GM18517 (cell line): Measurements from ENCODE around the gene SORBS1.

Experiments
- ATAC-seq: cut with Tn5 transposase; IDR thresholded peaks from one replicate; pipeline ENCODE4 v1.9.1; 2021; ENCODE audit warnings: mild to moderate bottlenecking, moderate library complexity; ENCODE audit not compliant: unreplicated experiment

Gene SORBS1

GRCh38 chr10:95467162-95467599 lies 94.0 kb downstream of the SORBS1 start:
- no peak for ATAC-seq

DNA sequence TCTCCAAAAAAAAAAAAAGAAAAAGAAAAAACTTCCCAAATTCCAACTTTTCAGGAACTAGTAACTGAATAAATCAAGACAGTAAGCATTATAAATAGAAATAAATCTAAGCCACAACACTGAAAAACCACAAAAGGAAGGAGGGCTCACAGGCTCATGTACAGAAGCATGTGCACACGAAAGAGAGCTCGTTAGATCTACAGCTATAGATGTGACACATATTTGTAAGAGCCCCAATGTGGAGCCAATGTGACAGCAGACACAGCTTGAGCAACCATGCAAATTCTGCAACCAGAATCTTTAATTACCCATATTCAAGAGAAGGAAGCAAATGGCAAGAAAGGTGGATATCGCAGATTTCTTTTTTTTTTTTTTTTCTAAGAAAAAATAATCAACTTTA lies 94.7 kb downstream of the SORBS1 start:
- no peak for ATAC-seq

DNA sequence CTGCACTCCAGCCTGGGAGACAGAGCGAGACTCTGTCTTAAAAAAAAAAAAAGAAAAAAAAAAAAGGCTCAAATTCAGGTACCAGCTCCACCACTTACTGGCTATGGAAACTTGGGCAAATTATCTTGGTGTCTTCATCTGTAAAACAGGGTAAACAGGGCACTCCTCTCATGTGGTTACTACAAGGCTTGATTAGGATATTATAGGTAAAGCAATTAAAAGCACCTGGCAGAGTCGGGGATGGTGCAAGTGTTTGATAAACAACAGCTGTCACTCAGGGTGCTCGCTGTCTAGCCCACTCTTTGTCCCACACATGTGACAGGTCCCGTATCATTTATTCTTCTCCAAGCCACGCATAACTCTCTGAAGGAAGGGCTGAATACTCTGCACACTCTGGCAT lies 96.9 kb downstream of the SORBS1 start:
- ATAC-seq, result no peak

DNA sequence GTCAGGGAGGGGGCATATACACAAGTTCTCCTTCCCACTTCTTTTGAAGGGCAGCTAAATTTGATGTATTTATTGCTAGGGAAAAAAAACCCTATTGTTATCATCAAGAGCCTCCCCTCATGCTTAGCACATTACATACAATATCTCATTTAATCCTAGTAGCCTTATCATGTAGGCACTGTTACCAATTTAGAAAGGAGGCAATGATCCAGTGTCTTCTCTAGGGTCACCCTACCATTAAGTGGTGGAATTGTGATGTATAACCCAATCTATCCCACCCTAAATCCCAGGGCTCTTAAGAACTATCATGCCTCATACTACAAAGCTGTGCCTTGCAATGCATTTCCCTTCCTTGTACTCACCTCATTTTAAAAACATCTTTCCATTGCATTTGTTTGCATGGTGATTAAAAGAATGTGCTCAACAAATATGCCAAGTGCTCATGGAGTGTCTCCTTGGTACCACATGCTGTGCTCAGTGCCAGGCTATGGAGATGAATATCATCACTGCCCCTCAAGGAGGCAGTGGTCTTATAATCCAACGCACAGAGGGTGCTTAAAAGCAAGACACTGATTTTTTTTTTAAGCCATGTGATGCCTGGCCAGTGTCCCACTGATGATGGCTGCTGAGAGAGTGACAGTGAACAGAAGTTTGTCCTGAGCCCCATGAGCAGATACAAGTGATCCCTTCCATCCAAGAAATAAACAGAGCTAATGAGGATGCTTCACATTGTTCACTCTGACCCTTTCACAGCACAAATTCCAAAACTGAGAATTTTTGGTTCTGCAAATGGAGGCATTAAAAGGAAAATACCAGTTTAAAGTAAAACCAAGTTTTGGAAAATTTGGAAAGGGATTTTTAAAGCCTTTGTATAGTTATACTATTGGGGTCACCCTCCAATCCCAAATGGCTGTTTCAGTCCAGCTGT lies 98.2 kb downstream of the SORBS1 start:
- ATAC-seq, result no peak

DNA sequence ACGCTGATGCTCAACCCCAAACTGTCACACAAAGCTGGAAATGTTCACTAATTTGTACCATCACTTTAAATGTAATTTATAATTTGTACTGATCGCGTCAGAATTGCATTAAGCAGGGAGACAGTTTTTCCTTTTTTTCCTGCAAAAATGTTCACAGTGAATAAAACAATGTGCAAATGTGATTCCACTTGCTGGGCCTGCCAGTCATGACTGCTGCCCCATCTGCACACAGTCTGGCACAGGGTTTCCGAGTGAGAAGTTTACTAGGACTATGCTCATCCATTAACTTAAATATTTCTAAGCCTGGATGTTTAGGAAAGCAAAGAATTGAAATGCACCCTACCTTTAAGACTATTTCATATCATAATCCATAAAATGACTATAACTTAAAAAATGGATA lies 99.6 kb downstream of the SORBS1 start:
- ATAC-seq, result no peak

DNA sequence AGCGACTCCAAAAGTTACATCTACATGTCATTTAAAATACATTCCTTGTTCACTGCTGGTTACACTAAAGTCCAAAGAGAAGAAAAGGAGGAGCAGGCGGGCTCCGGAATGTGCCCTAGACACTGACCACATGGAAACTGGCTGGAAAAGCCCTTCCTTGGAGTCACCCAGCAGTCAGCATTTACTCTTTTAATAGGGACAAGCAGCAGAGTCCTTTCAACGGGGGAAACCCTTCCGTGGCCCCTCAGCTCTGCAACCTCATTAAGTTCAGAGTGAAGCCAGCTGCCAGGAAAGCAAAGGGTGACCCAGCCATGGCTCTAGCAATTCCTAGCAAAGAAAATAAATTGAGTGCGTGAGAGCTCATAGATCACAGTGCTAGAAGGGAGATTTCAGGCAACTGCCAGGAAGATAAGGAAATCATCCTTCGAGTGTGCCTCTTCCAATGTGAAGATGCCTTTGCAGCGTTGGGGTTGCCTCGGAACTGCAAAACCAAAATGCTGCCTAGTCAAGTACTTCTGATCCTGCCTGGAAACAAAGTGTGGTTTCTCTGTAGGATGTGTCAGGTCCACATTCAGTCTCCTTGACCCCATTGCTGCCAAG lies 101.6 kb downstream of the SORBS1 start:
- no peak for ATAC-seq

GRCh38 chr10:95458871-95459270 lies 102.3 kb downstream of the SORBS1 start:
- no peak for ATAC-seq

DNA sequence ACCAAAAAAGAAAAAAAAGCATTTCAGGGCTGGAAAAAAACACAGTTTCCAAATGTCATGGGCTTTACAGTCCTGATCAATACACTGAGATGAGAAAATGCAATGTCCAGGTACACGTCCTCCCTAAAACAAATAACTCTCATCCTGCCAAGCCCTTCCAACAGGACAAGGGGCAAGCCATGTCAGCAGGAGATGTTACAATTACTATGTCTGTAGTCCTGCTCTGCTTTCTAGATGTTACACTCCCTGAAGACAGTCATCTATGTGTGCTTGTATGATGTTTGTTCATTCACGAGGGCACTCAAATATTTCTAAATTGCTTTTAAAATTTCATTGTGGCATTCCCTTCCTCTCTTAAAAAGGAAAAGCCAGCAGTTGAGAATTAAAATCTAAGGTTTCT lies 103.2 kb downstream of the SORBS1 start:
- ATAC-seq, result no peak

DNA sequence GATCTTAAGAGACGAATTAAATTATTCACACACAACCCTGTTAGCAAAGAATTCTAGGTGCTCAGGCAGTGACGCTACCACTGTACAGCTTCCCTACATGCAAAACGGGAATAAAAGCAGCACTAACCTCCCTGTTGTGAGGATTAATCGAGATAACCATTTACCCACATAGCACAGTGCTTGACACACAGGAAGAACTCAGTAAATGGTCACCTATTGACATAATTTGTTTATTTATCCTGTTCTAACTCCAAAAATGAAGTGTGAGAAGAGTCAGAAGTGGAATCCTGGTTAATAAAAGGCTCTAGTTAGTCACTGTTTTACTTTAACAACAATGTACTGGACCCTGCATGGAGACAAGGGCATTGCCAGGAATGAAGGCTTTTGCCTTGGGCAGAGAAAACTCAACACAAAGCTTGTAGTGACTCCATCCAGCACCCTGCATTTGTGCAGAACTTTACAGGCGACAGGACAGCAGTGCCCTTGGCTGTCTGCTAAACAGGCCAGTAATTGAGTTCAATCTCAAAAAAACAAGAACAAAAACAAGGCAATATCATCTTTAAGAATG lies 103.8 kb downstream of the SORBS1 start:
- ATAC-seq, result no peak

DNA sequence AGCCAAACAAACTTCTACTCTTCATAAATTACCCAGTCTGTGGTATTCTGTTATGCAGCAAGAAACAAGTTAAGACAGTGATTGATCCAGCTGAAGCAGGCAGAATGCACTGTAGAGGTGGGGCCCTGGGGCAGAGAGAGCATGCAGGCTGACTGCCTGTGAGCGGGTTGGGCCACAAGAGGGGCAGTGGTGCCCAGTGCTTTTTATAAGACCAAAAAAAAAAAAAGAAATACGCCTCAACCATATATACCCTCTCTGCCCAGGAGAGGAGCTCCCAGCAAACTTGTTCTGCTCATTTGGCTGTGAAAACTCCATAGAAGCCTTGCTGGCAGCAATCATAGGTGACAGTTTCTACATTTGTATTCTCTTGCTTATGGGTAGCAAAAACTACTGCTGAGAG lies 104.7 kb downstream of the SORBS1 start:
- ATAC-seq, result no peak

- no peak for ATAC-seq
Measured at GRCh38 chr10:95454940-95455339, 106.2 kb downstream of the SORBS1 start.

- ATAC-seq, result no peak
Measured at GRCh38 chr10:95454356-95454755, 106.8 kb downstream of the SORBS1 start.

DNA sequence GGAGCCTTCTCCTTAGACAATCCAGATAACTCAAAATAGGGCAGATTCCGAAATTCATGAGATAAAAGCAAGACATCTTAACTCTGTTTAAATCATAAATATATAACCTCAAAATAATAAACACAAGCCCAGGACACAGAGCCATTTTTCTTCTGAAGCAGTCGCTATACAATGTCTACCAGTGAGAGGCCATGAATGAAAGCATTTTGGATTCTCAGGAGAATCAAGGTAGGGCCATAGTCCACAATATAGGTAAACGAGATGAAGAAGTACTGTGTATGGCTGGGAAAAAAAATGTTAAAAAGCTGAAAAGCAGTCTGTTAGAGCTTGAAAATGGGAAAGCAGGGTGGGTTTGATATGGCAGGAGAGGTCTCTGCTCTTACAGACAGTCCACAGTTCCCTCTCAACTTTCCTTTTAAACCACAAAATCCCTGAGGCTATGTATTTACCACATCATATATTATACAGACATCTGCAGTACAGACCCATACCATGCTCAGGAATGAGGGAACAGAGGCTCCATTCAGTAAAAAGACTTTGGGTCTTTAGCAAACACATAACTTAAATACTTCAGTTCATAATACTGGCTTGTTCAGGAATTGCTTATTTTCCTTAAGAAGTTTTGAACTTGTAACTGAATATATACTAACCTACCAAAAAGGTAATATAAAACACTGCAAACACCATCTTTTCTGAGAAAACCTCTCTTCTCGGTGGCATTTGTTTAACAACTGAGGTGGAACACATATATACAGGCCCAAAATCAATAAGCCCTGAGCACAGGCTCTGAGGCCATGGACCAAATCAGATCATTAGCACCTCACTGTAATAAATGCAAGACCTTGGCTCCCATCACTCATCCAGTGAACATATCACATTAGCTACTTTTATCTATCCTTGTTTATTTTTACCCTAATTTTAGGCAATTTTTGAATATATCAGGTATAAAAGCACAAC lies 109.3 kb downstream of the SORBS1 start:
- no peak for ATAC-seq

GRCh38 chr10:95451150-95451549 lies 110.0 kb downstream of the SORBS1 start:
- no peak for ATAC-seq

- no peak for ATAC-seq
Measured at GRCh38 chr10:95450188-95450587, 111.0 kb downstream of the SORBS1 start.

DNA sequence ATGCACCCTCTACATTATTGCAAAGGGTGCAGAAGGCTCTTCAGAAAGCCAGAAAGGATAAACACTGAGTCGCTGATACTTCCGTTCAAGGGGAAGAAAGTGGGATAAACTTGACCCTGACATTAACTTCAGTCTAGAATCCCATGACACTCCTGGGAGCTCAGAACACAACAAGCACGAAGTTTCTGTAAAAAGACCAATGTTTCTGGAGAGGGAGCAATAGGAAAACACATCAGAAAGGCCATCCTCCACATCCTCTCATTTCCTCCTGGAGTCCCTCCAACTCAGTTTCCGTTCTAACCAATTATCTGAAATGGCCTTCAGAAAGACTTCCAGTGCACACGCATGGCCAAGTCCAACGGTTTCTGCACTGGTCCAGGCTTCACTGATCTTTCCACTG lies 113.5 kb downstream of the SORBS1 start:
- ATAC-seq, result no peak

DNA sequence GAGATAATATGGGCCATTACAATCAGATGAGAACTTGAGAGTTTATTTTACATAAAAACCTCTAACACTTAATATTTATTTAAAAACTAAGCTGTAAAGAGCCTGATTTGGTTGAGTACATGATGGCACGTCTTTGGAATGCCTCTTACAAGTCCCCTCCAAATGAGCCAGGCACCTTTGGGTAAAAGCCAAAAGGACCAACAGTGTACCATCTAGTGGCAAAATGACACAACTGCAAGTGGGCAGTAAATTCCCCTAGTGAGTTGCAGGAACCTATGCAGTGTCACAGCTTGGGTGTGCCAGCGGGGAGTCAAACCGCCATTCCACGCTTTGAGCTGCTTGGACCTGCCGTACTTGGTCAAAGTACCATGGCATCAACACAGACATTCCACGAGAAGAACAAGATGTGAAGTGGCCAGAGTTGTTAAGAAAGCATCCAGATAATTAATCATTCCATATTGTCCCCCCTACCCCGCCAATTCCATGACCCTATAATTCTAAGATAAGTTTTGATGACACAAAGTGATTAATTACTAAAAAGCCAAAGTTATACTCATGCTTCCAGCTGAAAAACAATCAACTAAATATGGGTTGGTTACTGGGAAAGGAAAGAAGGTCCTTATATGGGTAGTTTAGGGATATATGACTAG lies 115.2 kb downstream of the SORBS1 start:
- ATAC-seq, result peak; percentile 69

DNA sequence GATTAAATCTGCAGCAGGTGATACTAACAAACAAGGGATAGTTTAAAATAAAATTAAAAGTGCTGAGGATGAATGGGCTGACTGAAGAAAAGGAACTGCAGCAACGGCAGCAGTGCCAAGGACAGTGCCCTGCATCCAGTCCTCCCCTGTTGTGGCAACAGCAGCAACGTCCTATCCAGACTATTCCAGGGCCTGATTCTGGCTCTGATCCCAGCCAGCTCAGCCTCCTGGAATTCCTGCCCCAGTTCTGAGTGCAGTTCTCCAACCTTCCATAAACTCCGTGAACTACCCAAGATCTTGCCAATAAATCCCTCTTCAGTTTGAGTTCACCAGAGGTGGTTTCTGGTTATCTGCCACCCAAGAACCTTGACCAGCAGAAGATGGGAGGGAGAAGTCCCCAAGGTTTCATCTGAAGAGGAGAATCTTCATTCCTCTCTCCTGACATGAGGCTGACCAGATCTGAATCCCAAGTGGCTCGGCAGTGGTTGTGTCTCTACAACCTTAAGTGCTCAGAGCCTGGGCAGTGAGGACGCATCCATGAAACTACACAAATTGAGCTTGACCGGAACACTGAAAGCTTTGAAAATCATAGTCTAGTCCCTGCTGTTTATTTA lies 115.8 kb downstream of the SORBS1 start:
- no peak for ATAC-seq

GRCh38 chr10:95444792-95445191 lies 116.4 kb downstream of the SORBS1 start:
- no peak for ATAC-seq

DNA sequence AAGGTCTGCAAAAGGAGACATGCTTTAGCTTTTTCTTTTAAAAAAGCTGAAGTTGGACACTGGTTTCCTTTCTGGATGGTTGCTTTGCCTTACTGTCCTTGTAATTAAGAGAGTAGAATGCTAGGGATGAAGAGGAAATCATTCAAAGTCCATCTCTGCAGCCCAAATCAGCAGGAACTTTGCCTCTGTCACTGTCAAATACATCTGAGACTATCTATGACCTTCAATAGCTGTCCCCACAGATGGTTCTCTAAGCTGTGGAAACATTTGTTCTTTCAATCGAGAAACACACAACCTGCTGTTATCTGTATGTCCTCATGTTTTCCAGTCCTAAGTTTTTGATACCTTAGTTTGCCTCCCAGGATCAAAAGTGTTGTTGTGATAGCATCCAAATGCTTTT lies 117.5 kb downstream of the SORBS1 start:
- ATAC-seq, result no peak
